HEK293 (cell line): ENCODE measurements around the gene HIBCH.

Experiments
- CTCF ChIA-PET: fragments of 350-600 bp; formaldehyde crosslinking; extraction: SDS; loops from one replicate; lab custom pipeline; 2021; ENCODE audit warnings: antibody characterized with exemption; lab: Yijun Ruan, JAX
- POLR2A ChIA-PET: fragments of 300-600 bp; formaldehyde crosslinking; extraction: SDS; loops from one replicate; lab custom pipeline; 2020; ENCODE audit warnings: antibody characterized with exemption, inconsistent platforms; lab: Yijun Ruan, JAX
- H3K27ac ChIP-seq: fragments of 200-500 bp; sonication (Bioruptor generic); 2 replicates; pipeline ENCODE4 v1.5.1; 2014; ENCODE audit warnings: low read depth, low read length, control low read depth, inconsistent platforms; ENCODE audit errors: extremely low read depth
- H3K36me3 ChIP-seq, 2 experiments: fragments of 200-500 bp in 1 of 2; sonication (Bioruptor generic) in 1 of 2; 1 replicate in 1 of 2; 2 replicates in 1 of 2; pipeline ENCODE4 v1.5.1; 2014 to 2017; ENCODE audit warnings: inconsistent platforms in 2 of 2, low read length in 2 of 2; ENCODE audit not compliant: control insufficient read depth in 2 of 2, insufficient read depth in 1 of 2
- H3K4me1 ChIP-seq: fragments of 200-500 bp; sonication (Bioruptor generic); 2 replicates; pipeline ENCODE4 v1.5.1; 2014; ENCODE audit warnings: mild to moderate bottlenecking, low read length, inconsistent platforms; ENCODE audit not compliant: control insufficient read depth, insufficient read depth
- H3K4me3 ChIP-seq: 2 replicates; pipeline ENCODE4 v1.5.1; 2011; ENCODE audit warnings: low read depth, mild to moderate bottlenecking, control low read depth, low read length, moderate library complexity
- H3K9me3 ChIP-seq: fragments of 200-500 bp; sonication (Bioruptor generic); 2 replicates; pipeline ENCODE4 v1.5.1; 2014; ENCODE audit warnings: low read depth, low read length, inconsistent platforms; ENCODE audit not compliant: control insufficient read depth, insufficient read depth
- EGR2 ChIP-seq: fragments of 450-650 bp; formaldehyde crosslinking; IDR thresholded peaks from 2 replicates; pipeline ENCODE4 v1.5.1; 2016; ENCODE audit warnings: low read depth, missing biosample characterization, missing genetic modification characterization
- GLI2 ChIP-seq: fragments of 450-650 bp; formaldehyde crosslinking; IDR thresholded peaks from 2 replicates; pipeline ENCODE4; 2017; ENCODE audit warnings: missing biosample characterization, missing genetic modification characterization, low read depth, borderline replicate concordance
- HOXD13 ChIP-seq: sonication (generic); formaldehyde crosslinking; IDR thresholded peaks from 2 replicates; pipeline ENCODE4 v1.8.0; 2022; ENCODE audit warnings: missing genetic modification reagents, borderline replicate concordance
- KLF16 ChIP-seq: fragments of 450-650 bp; formaldehyde crosslinking; IDR thresholded peaks from 2 replicates; pipeline ENCODE4 v1.5.1; 2017; ENCODE audit warnings: missing biosample characterization, missing genetic modification characterization
- KLF8 ChIP-seq: fragments of 450-650 bp; formaldehyde crosslinking; IDR thresholded peaks from 2 replicates; pipeline ENCODE4 v1.5.1; 2016; ENCODE audit warnings: missing biosample characterization, missing genetic modification characterization
- MYNN ChIP-seq: fragments of 450-650 bp; formaldehyde crosslinking; IDR thresholded peaks from 2 replicates; pipeline ENCODE4 v1.5.1; 2016; ENCODE audit warnings: missing biosample characterization, missing genetic modification characterization, borderline replicate concordance
- SCRT1 ChIP-seq: fragments of 450-650 bp; formaldehyde crosslinking; IDR thresholded peaks from 2 replicates; pipeline ENCODE4 v1.5.1; 2016; ENCODE audit warnings: missing biosample characterization, missing genetic modification characterization, borderline replicate concordance
- SCRT2 ChIP-seq: fragments of 450-650 bp; formaldehyde crosslinking; IDR thresholded peaks from 2 replicates; pipeline ENCODE4 v1.5.1; 2016; ENCODE audit warnings: missing biosample characterization, missing genetic modification characterization
- ZBTB48 ChIP-seq: fragments of 450-650 bp; formaldehyde crosslinking; IDR thresholded peaks from 2 replicates; pipeline ENCODE4 v1.5.1; 2016; ENCODE audit warnings: missing biosample characterization, missing genetic modification characterization
- ZEB2 ChIP-seq: fragments of 450-650 bp; formaldehyde crosslinking; IDR thresholded peaks from 2 replicates; pipeline ENCODE4 v1.5.1; 2016; ENCODE audit warnings: missing biosample characterization, missing genetic modification characterization
- ZNF121 ChIP-seq: fragments of 450-650 bp; formaldehyde crosslinking; IDR thresholded peaks from 2 replicates; pipeline ENCODE4 v1.5.1; 2016; ENCODE audit warnings: missing biosample characterization, missing genetic modification characterization
- ZNF2 ChIP-seq: fragments of 450-650 bp; formaldehyde crosslinking; IDR thresholded peaks from 2 replicates; pipeline ENCODE4 v1.5.1; 2016; ENCODE audit warnings: missing biosample characterization, missing genetic modification characterization
- ZNF202 ChIP-seq: fragments of 450-650 bp; formaldehyde crosslinking; IDR thresholded peaks from 2 replicates; pipeline ENCODE4 v1.5.1; 2016; ENCODE audit warnings: missing biosample characterization, missing genetic modification characterization, borderline replicate concordance
- ZNF292 ChIP-seq: fragments of 450-650 bp; formaldehyde crosslinking; IDR thresholded peaks from 2 replicates; pipeline ENCODE4 v1.5.1; 2016; ENCODE audit warnings: low read depth, missing biosample characterization, missing genetic modification characterization, borderline replicate concordance
- ZNF324 ChIP-seq: fragments of 450-650 bp; formaldehyde crosslinking; IDR thresholded peaks from 2 replicates; pipeline ENCODE4 v1.5.1; 2016; ENCODE audit warnings: missing biosample characterization, missing genetic modification characterization
- ZNF335 ChIP-seq: fragments of 450-650 bp; formaldehyde crosslinking; conservative IDR thresholded peaks from 2 replicates; pipeline ENCODE4 v1.5.1; 2016; ENCODE audit warnings: missing biosample characterization, missing genetic modification characterization
- ZNF341 ChIP-seq: fragments of 450-650 bp; formaldehyde crosslinking; IDR thresholded peaks from 2 replicates; pipeline ENCODE4; 2016; ENCODE audit warnings: low read depth, missing biosample characterization, missing genetic modification characterization
- ZNF354C ChIP-seq: fragments of 450-650 bp; formaldehyde crosslinking; IDR thresholded peaks from 2 replicates; pipeline ENCODE4 v1.5.1; 2016; ENCODE audit warnings: missing biosample characterization, missing genetic modification characterization, low read depth, borderline replicate concordance
- ZNF473 ChIP-seq: fragments of 450-650 bp; formaldehyde crosslinking; IDR thresholded peaks from 2 replicates; pipeline ENCODE4 v1.5.1; 2017; ENCODE audit warnings: missing biosample characterization, missing genetic modification characterization
- ZNF561 ChIP-seq: fragments of 450-650 bp; IDR thresholded peaks from 2 replicates; pipeline ENCODE4 v1.5.1; 2018; ENCODE audit warnings: missing biosample characterization, missing genetic modification characterization, borderline replicate concordance
- ZNF621 ChIP-seq: fragments of 450-650 bp; formaldehyde crosslinking; IDR thresholded peaks from 2 replicates; pipeline ENCODE4 v1.5.1; 2017; ENCODE audit warnings: missing biosample characterization, missing genetic modification characterization
- ZNF629 ChIP-seq: fragments of 450-650 bp; formaldehyde crosslinking; IDR thresholded peaks from 2 replicates; pipeline ENCODE4 v1.5.1; 2017; ENCODE audit warnings: missing biosample characterization, missing genetic modification characterization
- ZNF670 ChIP-seq: fragments of 450-650 bp; formaldehyde crosslinking; IDR thresholded peaks from 2 replicates; pipeline ENCODE4 v1.5.1; 2016; ENCODE audit warnings: missing biosample characterization, missing genetic modification characterization, low read depth
- ZSCAN16 ChIP-seq: fragments of 450-650 bp; formaldehyde crosslinking; IDR thresholded peaks from 2 replicates; pipeline ENCODE4 v1.5.1; 2016; ENCODE audit warnings: missing biosample characterization, missing genetic modification characterization
- ZSCAN30 ChIP-seq: fragments of 450-650 bp; IDR thresholded peaks from 2 replicates; pipeline ENCODE4 v1.5.1; 2018; ENCODE audit warnings: missing biosample characterization, mild to moderate bottlenecking, missing genetic modification characterization, moderate library complexity
- TF ChIP-seq, protein P1 (sequence below): fragments of 450-650 bp; formaldehyde crosslinking; IDR thresholded peaks from 2 replicates; pipeline ENCODE4 v1.5.1; 2016; ENCODE audit warnings: missing biosample characterization, missing genetic modification characterization
- TF ChIP-seq, protein P2 (sequence below): fragments of 450-650 bp; formaldehyde crosslinking; IDR thresholded peaks from 2 replicates; pipeline ENCODE4 v1.5.1; 2016; ENCODE audit warnings: missing biosample characterization, missing genetic modification characterization
- TF ChIP-seq, protein P3 (sequence below): fragments of 450-650 bp; formaldehyde crosslinking; IDR thresholded peaks from 2 replicates; pipeline ENCODE4 v1.5.1; 2016; ENCODE audit warnings: missing biosample characterization, missing genetic modification characterization
- TF ChIP-seq, protein P4 (sequence below): fragments of 450-650 bp; formaldehyde crosslinking; IDR thresholded peaks from 2 replicates; pipeline ENCODE4 v1.5.1; 2016; ENCODE audit warnings: missing biosample characterization, missing genetic modification characterization, borderline replicate concordance

The HIBCH gene

DNA sequence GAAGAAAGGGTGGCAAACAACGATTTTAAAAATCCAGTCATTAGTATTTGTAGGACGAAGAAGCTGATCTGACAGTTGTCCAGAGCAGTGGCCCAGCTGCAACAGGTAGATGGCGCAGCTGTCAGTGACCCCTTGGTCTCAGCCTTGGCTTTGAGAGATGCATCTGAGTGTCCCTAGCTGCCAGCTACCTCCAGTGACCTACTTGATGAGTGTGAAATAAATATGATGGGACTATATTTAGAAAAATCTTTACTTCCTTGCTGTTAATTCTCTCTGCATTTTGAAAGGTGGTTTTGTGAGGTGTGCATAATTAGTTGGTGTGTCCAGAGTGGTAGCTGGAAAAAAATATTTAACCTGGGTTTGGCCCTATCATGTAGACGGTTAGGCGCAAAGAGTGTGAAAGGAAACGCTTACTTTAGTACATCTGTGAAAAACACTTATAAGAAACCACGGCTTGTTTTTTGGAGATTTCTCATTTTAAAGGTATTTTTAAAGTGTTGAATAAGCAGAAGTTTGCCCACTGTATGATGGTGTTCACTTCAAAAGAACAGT is 24.7 kb upstream of the HIBCH start:
- ChIA-PET CTCF (interaction anchor here (0.6 to 1.4 kb wide), 8 partner anchors 10 to 465 kb away, joined by 3 to 11 read pairs (median 4); partner anchors contain the start of gene HIBCH), POLR2A (interaction anchor here (0.5 to 1.9 kb wide), 3 partner anchors 13 to 304 kb away, joined by 4 to 11 read pairs (median 8); partner anchors contain the start of genes HIBCH and NAB1)
- Histone ChIP-seq H3K4me1 (0 out of 2 replicates have a peak, but pooled peaks cover 6% of the 10 kb centered on the region), H3K36me3 (peaks cover 0 to 6% of the 10 kb centered on the region in 2 experiments; a peak in 1 of 3 replicates), H3K9me3 (no peaks in the 10 kb centered on the region), H3K27ac (peak overlapping the region; percentile 89), H3K4me3 (peak overlapping the region; percentile 60)
- TF ChIP-seq ZNF121 (tag by site-specific recombination) = no peak
- TF ChIP-seq ZNF292 (tag by site-specific recombination) = no peak
- no peak for TF ChIP-seq GLI2
- TF ChIP-seq SCRT1 (tag by site-specific recombination) = peak; percentile 60; the same call in 1 of the 2 replicates
- peak; percentile 39; the same call in 1 of the 2 replicates for TF ChIP-seq ZBTB48 (tag by site-specific recombination)
- TF ChIP-seq ZNF335 = peak; percentile 81
- peak; percentile 92 for TF ChIP-seq SCRT2 (tag by site-specific recombination)
- no peak for TF ChIP-seq MYNN
- TF ChIP-seq, protein P1, sequence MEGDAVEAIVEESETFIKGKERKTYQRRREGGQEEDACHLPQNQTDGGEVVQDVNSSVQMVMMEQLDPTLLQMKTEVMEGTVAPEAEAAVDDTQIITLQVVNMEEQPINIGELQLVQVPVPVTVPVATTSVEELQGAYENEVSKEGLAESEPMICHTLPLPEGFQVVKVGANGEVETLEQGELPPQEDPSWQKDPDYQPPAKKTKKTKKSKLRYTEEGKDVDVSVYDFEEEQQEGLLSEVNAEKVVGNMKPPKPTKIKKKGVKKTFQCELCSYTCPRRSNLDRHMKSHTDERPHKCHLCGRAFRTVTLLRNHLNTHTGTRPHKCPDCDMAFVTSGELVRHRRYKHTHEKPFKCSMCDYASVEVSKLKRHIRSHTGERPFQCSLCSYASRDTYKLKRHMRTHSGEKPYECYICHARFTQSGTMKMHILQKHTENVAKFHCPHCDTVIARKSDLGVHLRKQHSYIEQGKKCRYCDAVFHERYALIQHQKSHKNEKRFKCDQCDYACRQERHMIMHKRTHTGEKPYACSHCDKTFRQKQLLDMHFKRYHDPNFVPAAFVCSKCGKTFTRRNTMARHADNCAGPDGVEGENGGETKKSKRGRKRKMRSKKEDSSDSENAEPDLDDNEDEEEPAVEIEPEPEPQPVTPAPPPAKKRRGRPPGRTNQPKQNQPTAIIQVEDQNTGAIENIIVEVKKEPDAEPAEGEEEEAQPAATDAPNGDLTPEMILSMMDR = peak; percentile 78

DNA sequence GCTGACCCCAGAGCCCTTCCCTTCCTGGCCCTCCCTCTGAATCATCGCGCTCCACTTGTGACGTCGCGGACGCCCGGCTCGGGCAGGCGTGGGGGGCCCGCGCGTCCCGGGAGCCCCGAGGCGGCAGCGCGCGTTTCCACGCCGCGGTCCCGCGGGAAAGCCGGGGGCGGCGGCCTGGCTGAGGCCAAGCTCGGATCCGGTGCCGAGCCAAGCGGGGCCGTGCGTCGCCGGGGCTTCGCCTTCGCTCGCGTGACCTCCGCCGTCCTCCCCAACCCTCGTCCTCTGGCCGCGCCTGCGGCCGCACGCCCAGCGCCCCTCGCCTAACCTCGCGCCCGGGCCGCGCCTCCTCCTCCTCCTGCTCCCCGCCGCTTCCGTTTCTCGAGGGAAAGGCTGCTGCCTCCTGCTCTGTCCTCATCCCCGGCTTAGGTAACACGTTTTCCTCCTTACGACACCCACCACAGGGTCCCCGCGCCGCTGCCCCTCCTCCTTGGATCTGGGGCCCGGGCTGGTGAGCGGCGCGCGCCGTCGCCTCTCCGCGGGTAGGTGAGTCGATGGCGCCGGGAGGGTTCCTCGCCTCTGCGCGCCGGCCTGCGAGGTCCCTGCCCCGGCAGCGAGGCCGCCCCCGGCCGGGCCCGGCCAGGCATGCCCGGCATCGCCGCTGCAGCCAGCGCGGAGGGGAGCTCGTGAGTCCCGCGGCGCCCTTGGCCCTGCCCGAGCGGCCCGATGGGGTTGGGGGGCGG is 24.1 kb upstream of the HIBCH start, which contains the start of gene INPP1:
Gene INPP1, plus strand, starts transcription at position 54 of the 740 bp plus-strand sequence. CDS start 16,514 bp downstream, outside the sequence.
- POLR2A ChIA-PET = interaction anchor here (0.6 to 1.9 kb wide), 2 partner anchors 12 to 24 kb away, joined by 4 to 11 read pairs; partner anchors contain the start of gene HIBCH
- Histone ChIP-seq H3K27ac (peak within 1 kb of the TSS; percentile 89), H3K4me1 (0 out of 2 replicates have a peak, but pooled peaks cover 6% of the 10 kb centered on the region), H3K9me3 (no peaks in the 10 kb centered on the region), H3K36me3 (peaks cover 0 to 6% of the 10 kb centered on the region in 2 experiments; a peak in 1 of 3 replicates), H3K4me3 (peak within 1 kb of the TSS; percentile 60)
- CTCF ChIA-PET = interaction anchor here (0.6 to 1.4 kb wide), 6 partner anchors 10 to 306 kb away, joined by 3 to 11 read pairs (median 4); partner anchors contain the start of gene HIBCH
- no peak for TF ChIP-seq ZNF473
- no peak for TF ChIP-seq ZNF354C (tag by site-specific recombination)
- TF ChIP-seq, protein P2, sequence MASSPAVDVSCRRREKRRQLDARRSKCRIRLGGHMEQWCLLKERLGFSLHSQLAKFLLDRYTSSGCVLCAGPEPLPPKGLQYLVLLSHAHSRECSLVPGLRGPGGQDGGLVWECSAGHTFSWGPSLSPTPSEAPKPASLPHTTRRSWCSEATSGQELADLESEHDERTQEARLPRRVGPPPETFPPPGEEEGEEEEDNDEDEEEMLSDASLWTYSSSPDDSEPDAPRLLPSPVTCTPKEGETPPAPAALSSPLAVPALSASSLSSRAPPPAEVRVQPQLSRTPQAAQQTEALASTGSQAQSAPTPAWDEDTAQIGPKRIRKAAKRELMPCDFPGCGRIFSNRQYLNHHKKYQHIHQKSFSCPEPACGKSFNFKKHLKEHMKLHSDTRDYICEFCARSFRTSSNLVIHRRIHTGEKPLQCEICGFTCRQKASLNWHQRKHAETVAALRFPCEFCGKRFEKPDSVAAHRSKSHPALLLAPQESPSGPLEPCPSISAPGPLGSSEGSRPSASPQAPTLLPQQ (tag by site-specific recombination) = peak; percentile 33; the same call in 1 of the 2 replicates
- TF ChIP-seq, protein P3, sequence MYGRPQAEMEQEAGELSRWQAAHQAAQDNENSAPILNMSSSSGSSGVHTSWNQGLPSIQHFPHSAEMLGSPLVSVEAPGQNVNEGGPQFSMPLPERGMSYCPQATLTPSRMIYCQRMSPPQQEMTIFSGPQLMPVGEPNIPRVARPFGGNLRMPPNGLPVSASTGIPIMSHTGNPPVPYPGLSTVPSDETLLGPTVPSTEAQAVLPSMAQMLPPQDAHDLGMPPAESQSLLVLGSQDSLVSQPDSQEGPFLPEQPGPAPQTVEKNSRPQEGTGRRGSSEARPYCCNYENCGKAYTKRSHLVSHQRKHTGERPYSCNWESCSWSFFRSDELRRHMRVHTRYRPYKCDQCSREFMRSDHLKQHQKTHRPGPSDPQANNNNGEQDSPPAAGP (tag by site-specific recombination) = 0 out of 2 replicates have a peak, but pooled peaks have one; percentile 33
- peak; percentile 28; the same call in 1 of the 2 replicates for TF ChIP-seq EGR2
- TF ChIP-seq KLF8 = peak; percentile 54; the same call in 1 of the 2 replicates
- TF ChIP-seq, protein P4, sequence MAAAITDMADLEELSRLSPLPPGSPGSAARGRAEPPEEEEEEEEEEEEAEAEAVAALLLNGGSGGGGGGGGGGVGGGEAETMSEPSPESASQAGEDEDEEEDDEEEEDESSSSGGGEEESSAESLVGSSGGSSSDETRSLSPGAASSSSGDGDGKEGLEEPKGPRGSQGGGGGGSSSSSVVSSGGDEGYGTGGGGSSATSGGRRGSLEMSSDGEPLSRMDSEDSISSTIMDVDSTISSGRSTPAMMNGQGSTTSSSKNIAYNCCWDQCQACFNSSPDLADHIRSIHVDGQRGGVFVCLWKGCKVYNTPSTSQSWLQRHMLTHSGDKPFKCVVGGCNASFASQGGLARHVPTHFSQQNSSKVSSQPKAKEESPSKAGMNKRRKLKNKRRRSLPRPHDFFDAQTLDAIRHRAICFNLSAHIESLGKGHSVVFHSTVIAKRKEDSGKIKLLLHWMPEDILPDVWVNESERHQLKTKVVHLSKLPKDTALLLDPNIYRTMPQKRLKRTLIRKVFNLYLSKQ (tag by site-specific recombination) = no peak
- TF ChIP-seq ZSCAN30 (tag by site-specific recombination) = peak; percentile 55; the same call in 1 of the 2 replicates
- TF ChIP-seq ZNF202 = no peak
- TF ChIP-seq ZNF621 (tag by site-specific recombination) = no peak
- no peak for TF ChIP-seq ZNF670
- 0 out of 2 replicates have a peak, but pooled peaks have one; percentile 20 for TF ChIP-seq ZNF629
- no peak for TF ChIP-seq HOXD13 (CRISPR knock-in tag)
- no peak for TF ChIP-seq ZEB2
- TF ChIP-seq ZNF561 (tag by site-specific recombination) = 0 out of 2 replicates have a peak, but pooled peaks have one; percentile 30
- no peak for TF ChIP-seq ZNF341 (tag by site-specific recombination)
- no peak for TF ChIP-seq ZSCAN16 (tag by site-specific recombination)
- TF ChIP-seq KLF16 (tag by site-specific recombination) = peak; percentile 59
- no peak for TF ChIP-seq ZNF324
- no peak for TF ChIP-seq ZNF2 (tag by site-specific recombination)
